HL-60/S4 (cell line): Measurements from ENCODE around the gene EEF2K.

Experiments used
- in situ Hi-C: fragments of 300-500 bp; cut with MboI; formaldehyde crosslinking; loops from 2 replicates; pipeline ENCODE4 v1.14.3; 2022; ENCODE audit warnings: low sequenced_read_pairs

Gene EEF2K

DNA sequence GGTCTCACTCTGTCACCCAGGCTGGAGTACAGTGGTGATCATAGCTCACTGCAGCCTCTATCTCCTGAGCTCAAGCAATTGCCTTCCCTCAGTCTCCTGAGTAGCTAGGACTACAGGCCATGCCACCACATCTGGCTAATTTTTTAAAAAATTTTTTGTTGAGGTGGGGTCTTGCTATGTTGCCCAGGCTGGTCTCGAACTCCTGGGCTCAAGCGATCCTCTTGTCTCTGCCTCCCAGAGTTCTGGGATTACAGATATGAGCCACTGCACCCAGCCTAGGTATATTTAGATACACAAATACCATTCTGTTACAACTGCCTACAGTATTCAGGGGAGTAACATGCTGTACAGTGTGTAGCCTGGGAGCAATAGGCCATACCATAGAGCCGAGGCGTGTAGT lies 105.4 kb downstream of the EEF2K start:
- in situ Hi-C loops, result no loop called here

DNA sequence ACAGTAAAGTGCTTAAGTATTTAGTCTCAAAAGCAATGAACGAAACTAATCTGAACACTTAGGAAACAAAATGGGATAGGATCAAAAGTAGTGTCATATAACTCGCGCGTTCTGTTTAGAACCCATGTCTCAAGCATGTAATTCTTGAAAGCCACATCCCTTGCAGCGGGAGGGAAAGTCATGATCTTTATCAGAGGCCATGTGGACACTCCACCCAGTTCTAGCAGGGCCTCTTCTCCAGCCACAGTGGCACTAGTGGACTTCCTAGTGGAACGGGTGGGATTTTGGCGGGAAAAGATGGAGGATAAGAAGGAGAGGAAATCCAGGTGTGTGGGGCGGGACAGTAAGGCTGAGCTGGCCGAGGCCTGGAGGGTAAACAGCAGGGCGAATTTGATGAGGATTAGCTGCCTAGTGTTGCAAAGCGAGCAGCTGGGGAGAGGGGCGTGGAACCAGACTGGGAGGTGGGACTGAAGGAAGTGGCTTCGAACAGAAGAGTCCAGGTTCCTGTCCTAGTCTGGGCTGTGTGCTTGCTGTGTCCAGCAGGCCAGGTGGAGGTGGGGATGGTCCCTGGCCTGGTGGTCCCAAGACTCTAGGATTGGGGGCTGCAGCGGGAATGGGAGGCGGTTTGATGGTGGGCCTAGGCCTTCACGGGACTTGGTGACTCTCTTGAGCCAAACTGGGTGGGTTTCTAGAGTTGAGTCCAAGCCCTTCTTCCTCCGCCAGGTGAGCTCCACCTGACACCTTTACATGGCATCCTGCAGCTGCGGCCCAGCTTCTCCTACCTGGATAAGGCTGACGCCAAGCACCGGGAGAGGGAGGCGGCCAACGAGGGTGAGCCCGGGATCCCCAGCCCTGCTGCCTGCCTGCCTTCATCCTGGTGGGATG lies 107.1 kb downstream of the EEF2K start:
- in situ Hi-C loops, result no loop called here

DNA sequence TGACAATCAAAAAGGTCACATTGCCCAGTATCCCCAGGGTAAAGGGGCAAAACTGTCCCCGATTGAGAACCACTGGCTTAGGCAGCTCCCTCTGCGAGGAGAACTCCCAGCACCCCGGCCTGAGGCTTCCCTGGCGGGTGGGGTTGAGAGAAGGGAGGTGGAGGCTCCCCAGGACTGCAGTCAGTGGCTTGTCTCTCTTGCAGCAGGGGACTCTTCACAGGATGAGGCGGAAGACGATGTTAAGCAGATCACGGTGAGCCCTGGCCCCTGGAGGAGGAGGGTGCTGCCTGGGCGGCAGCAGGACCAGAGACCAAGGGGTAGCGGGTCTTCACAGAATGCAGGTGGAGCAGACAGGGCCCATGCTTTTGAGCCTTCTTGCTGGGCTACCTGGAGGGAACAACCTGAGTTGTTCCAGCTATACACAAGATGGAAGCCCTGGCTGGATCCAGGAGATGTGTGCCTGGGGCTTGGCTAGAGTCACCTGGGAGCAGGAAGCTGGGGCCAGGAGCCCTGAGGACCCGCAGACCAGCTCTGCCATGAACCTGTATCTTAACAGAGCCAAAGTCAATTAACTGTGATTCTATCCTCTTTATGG lies 107.9 kb downstream of the EEF2K start:
- in situ Hi-C loops, result no loop called here

DNA sequence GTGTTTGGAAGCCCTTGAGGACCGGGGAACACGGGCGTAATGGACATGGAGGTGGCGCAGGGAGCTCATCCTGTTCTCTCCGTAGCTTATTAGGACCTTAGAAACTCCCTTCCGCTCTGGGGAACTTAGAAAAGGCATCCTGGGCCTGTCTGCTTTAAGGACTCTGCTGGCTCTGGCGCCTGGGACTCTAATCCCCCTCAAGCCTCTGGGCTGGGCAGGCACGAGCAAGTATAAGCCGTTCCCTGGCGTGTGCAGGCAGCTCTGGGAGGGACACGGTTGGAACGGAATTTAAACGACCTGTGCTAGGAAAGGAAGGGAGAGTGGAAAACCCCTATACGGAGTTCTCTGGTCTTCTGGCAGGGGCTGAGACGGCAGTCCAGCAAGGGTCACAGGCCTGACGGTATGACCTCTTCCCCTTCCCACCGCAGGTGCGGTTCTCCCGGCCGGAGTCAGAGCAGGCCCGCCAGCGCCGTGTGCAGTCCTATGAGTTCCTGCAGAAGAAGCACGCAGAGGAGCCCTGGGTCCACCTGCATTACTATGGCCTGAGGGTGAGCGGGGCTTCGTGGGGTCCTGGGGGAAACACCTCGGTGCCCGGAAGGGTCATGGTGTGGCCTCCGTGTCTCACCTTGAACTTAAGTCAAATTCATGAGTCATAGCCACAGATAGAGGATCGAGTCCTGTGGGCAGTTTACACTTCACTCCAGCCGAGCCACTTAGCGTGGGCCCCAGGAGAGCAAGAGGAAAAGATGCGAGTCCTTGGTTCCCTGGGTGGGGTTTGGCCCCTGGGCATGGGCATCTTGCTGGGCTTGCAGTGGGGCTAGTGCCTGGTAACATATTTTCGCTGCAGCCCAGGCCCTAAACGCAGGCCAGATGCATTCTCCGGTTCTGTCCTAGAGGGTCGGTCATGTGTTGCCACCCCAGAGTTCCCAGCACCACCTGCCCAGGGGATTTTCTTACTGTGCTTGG lies 108.9 kb downstream of the EEF2K start:
- in situ Hi-C loops, result no loop called here

DNA sequence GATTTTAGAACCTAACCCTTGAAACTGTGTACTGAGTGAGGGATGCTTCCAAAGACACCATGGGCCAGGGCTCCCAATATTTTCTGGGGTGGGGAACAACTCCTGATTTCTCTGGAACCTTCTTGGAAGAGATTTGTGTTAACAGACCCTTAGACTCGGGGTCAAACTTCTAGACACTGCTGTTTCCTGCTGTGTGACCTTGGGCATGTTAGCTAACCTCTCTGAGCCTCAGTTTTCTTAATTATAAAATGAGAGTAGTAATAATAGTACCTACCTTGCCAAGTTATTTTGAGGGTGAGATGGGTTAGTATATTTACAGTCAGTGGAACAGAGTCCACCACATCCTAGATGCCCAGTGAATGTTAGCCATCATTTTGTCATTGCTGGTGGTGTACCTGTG lies 109.9 kb downstream of the EEF2K start:
- in situ Hi-C loops, result no loop called here

DNA sequence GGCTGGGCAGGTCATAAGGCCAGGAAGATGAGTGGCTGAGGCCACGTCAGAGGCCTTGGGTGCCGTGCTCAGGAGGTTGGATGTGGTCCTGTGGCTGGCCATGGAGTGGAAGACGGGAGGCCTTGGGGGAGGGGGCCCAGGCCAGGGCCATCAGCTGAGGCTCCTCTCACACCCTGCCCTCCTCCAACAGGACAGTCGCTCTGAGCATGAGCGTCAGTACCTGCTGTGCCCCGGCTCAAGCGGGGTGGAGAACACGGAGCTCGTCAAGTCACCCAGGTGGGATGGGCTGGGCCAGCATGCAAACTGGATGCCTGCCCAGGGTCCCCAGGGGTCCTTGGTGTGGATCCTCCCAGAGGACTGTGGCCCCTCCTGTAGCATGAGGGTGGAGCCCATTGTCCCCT lies 110.3 kb downstream of the EEF2K start:
- in situ Hi-C loops, result no loop called here

DNA sequence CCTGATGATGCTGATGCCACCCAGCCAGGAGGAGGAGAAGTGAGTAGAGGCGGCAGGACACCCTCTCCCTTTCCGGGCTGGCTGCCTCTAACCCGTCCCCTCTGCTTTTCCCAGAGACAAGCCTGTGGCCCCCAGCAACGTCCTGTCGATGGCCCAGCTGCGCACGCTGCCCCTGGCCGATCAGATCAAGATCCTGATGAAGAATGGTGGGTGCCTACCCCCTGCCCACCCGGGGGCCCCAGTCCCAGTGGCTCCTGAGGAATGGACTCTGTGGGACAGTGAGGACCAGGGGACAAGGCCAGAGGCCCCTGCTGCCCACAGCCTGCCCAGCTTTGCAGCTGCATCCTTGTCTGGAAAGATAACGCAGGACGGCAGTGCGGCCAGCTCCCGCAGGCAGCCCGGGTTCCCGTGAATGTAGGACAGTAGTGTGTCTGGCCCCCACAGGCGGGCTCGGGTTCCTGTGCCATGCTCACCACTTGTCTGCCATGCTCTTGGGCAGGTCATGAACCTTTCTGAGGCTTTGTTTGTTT lies 111.0 kb downstream of the EEF2K start:
- in situ Hi-C loops, result no loop called here

DNA sequence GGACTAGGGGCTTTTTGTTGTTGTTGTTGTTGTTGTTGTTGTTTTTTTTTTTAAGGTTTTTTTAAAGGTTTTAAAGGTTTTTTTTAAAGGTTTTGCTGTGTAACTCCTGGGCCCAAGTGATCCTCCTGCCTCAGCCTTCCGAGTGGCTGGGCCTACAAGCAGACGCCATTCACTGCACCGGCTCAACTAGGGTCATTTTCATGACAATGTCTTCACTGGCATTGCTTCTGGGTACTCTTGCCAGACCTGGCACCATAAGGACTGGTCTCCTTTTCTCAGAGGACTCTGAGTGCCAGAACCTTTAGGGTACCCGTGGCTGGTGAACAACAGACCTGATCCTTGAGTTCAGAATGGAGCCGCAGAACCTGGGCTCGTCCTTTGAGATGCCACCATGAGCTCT lies 111.5 kb downstream of the EEF2K start:
- in situ Hi-C loops, result no loop called here

DNA sequence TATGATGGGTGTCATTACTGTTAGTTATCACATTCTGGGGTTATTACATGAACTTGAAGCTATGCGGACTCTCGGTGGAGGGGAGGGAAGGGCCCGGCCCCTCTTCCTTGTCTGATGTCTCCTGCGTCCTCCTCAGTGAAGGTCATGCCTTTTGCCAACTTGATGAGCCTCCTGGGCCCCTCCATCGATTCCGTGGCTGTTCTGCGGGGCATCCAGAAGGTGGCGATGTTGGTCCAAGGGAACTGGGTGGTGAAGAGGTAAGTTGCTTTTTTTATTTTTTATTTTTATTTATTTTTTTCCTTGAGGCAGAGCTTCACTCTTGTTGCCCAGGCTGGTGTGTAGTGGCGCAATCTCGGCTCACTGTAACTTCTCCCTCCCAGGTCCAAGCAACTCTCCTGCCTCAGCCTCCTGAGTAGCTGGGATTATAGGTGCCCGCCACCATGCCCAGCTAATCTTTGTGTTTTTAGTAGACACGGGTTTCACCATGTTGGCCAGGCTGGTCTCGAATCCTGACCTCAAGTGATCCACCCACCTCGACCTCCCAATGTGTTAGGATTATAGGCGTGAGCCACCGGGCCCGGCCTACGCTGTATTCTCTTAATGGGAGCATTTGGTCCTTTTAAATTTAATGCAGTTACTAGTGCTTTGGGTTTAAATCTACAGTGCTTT lies 112.7 kb downstream of the EEF2K start:
- in situ Hi-C loops, result no loop called here

DNA sequence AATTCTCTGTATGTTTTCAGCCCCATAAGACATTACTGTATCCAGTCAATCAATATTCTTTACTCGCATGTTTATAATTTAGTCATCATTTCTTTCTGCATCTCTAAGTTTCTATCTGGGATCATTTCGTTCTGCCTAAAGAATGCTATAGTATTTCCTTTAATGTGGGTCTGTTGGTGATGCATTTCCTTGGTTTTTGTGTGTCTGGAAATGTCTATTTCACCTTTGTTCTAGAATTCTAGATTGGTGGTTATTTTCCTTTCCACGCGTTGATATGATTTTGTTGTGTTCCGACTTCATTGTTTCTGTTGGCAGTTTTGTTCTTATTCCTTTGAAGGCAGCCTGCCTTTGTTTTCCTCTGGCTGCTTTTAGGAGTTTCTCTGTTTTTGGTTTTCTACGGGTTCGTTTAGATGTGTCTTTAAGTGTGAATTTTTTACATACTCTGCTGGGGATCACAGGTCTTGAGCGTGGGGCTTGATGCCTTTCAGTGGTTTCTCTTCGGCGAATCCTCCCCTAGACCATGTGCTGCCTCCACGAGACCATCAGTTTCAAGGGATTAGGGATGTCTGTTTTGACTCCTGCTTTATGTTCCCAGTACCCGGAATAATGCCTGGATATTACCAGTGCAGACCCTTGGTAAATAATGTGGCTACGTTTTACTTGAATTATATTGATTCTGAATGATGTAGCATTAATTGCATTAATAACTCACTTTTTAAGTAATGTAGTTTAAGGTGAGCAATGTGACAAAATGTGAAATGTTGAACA lies 114.7 kb downstream of the EEF2K start:
- in situ Hi-C loops, result no loop called here

DNA sequence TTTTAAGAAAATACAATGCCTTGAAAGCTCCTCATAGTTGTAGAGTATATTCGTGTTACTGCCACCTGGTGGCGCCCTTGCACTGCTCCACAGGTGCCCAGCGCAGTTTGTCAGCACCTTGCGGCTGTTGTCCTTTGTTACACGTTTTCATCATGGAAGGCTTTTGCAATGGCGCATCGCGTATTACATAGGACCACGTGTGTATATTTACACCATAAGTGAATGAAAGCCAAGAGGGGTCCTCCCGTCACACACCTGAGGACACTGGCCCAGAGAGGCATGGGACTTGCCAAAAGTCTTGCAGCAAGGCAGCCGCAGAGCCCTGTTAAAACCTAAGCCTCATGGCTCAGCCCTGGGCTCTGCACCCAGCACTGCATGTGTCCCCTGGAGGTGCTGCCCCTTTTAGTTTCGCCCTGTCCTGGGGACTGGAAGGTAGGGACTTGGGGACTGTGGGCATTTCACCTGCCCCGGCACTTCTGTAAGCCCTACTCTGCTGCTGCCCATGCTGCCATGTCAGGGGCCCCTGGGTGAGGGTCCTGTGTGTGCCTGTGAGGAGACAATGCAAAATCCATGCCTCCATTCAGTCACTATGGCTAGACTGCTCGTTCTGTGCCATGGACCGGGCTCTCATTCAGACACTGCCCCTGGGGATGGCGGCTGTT lies 115.4 kb downstream of the EEF2K start:
- in situ Hi-C loops, result no loop called here

DNA sequence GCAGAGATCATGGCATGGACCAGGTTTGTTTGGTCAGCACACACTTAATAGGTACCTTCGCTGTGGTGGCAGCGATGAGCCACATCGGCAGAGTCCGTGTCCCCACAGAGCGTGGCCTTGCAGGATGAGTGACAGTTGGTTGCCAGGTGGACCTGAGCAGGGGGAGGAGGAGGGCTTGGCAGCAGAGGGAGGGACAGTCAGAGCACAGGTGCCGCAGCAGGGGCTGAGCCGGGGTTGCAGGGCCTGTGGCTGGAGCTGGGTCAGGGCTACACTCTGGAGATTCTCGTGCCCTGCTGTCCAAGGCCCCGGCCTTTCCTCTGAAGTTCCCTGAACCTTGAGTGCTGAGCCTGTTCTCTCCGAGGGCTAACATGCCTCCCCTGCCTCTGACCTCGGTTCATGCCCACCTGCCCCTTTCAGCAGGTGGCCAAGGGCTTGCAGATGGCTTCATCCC lies 116.0 kb downstream of the EEF2K start:
- in situ Hi-C loops, result no loop called here

DNA sequence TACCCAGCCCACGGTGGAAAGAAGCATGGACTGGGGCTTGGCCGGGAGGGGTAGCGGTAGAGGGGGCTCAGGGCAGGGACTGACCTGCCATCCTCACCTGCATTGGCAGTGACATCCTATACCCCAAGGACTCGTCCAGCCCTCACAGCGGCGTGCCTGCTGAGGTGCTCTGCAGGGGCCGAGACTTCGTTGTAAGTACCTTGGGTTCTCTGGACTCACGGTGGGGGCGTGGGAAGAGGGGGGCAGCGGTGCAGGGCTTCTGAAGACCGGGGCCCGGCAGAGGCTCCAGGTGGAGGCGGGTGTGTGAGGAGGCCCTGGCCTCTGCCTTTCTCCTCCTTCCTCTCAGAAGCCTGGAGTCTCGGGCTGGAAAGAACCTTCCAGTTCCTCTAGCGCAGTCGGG lies 116.7 kb downstream of the EEF2K start:
- in situ Hi-C loops, result no loop called here

DNA sequence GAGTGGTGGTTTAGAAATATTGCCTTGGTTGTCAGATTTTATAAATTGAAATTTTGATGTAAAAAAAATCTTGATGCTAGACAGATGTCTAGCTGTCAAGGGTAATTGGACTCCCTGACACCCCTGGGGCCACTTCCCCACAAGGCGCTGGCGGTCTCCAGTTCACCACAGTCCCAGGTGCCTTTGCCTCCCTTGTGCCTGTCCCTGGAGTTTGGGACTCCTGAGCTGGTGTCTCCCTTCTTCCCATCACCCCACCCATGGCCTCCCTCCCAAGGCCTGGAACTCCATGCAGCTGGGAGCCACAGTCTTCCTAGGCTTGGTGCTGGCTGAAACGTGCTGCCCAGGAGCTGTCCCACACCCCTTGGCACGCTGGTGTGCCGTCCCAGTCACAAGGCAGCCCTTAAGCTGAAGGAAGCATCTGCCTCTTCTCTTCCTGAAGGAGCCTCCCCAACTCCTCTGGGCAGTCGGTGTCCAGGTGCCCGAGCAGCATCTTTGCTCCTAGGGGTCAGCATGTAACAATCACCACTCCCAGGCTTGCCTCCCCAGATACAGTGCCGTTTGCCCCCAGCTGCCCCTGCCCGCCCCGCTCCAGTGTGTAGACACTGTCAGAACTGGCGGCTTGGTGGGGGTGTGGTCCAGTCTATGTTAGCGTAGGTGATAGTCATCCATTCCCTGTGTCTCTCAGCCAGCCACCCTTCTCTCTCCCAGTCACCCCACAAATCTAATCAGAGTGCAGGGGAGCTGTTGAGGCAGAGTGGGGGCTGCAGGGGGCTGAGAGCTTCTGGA lies 117.3 kb downstream of the EEF2K start:
- in situ Hi-C loops, result no loop called here

DNA sequence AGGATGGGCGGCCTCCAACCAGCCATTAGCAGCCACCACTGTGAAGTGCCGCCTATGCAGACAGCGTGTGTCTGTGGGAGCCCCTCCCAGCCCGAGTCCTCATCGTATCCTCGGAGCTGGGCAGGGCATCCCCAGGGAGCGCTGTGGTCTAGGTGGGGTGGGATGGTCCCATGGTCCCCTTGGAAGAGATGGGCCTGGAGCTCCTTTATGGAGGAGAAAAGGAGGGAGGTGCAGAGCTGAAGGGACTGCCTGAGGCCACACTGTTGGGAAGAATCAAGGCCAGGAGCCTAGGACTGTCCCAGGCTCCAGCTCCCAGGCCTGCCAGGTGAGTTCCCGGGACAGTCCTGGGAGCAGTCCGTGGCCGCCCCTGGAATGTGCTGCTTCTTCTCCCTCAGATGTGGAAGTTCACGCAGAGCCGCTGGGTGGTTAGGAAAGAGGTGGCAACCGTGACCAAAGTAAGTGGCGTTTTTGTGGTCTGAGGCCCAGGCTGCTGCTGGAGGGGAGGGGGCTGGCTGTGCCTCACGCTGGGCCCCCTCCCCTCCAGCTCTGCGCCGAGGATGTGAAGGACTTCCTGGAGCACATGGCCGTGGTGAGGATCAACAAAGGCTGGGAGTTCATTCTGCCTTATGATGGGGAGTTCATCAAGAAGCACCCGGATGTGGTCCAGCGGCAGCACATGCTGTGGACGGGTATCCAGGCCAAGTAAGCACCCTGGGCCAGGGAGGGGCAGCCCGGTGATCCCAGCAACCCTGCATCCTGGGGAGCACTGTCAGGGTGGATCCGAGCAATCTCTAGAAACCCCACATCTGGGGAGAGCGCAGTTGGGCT lies 118.1 kb downstream of the EEF2K start:
- in situ Hi-C loops, result no loop called here

DNA sequence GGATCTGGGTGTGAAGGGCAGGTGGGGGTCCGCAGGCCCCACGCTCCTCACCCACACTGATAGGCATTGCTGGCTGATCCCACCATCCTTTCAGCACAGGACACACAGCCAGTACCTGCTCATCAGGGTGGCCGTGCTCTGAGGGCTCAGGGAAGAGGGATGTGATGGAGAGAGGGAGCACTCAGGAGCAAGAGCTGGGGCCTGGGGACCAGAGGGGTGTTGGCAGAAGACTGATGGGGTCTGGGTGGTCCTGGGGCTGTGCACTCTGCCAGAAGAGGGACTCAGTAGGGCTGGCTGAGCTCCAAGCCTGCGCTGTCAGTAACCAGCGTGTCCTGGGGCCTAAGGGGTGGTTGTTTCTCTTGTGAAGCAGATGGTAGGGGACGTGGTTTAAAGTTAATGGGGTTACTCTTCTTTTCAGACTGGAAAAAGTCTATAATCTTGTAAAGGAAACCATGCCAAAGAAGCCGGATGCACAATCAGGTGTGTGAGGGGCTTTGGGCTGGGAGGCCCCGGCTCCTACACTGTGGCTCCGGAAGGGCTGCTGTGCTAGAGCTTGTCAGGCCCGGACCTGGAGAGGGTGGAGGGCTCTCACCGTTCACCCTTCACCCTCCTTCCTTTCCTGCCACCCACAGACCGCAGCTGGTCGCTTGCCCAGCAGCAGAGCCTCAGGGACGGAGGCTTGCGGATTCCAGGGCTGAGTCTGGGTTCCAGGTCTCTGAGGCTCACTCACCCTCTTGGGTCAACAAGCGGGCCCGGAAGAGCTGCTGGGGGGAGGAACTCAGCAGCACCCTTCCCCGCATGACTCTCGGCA lies 118.9 kb downstream of the EEF2K start:
- in situ Hi-C loops, result loop anchor here (25.0 kb wide), 2 partner anchors 1163 to 1513 kb away; partner anchors contain the start of genes DNAH3, ERI2, LDAF1 and REXO5
